ENCODE measurements around the gene NFKB2.
A peak's percentile ranks its signal among the peaks of the same experiment; 100 is the strongest.

NFKB2 gene

DNA sequence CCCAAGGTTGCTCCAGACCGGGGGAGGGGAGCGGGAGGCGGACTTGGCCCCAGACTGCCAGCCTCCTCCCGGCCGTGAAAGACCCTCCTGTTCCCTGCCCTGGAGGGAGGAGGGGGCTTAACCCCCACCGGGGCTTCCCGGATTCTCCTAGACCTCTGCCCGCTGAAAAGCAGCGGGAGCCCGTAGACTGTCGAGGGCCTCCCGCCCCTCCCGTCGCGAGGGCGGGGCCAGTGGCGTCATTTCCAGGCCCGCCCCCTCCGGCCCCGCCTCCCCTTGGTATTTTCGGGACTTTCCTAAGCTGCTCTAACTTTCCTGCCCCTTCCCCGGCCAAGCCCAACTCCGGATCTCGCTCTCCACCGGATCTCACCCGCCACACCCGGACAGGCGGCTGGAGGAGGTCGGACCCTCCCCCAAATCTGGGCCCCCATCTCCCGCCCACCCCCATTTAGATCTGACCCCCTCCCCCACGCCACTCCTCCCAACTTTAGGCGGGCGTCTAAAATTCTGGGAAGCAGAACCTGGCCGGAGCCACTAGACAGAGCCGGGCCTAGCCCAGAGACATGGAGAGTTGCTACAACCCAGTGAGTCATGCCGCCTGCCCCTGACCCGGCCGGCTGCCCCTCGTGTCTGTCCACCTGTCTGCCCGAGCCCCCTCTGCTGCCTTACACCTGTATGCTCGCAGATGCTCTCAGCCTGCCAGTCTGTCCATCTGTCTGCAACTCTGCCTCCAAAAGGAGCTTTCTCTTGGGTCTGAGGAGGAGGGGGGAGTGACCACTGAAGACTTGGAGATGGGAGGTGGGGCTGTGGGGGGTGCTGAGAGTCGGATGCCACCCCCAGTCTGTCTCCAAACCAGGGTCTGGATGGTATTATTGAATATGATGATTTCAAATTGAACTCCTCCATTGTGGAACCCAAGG is at the start of gene NFKB2:
NFKB2 (plus strand) TSS at position 306 of the 917 bp plus-strand sequence; CDS start at position 561, 255 bp downstream.
- peak; percentile 94 for DNase-seq (ENCODE audit: low spot score)
- TF ChIP-seq, protein P1, sequence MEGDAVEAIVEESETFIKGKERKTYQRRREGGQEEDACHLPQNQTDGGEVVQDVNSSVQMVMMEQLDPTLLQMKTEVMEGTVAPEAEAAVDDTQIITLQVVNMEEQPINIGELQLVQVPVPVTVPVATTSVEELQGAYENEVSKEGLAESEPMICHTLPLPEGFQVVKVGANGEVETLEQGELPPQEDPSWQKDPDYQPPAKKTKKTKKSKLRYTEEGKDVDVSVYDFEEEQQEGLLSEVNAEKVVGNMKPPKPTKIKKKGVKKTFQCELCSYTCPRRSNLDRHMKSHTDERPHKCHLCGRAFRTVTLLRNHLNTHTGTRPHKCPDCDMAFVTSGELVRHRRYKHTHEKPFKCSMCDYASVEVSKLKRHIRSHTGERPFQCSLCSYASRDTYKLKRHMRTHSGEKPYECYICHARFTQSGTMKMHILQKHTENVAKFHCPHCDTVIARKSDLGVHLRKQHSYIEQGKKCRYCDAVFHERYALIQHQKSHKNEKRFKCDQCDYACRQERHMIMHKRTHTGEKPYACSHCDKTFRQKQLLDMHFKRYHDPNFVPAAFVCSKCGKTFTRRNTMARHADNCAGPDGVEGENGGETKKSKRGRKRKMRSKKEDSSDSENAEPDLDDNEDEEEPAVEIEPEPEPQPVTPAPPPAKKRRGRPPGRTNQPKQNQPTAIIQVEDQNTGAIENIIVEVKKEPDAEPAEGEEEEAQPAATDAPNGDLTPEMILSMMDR (IDR thresholded peaks at IDR 0.05; ENCODE audit: extremely low read depth, missing control alignments): no peak

DNA sequence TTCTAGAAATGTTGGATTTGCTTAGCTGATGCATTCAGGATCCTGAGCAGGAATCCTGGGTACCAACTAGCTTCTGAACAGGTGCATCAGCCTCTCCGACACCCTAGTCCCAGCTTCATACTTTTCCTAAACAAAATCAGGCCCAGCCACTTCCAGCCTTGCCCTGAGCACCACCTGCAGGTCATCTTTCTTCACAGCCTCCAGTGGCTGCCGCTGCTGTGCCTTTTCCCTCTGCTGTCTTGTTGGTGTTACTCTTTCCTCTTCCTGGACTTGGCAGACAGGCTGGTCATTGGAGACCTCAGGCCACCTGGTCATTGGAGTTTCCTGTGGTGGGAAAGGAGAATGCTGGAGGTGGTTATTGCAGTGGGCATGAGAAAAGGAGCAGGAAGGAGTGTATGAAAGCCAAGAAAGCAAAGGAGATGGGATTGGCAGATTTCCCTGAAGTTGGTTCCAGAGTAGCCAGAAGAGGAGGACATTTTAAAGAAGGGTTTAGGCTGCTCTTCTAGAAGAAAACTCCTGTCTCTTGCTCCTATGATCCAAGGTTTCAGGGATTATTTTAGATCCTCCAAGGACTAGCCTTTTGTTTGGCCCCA is 48.2 kb upstream of the NFKB2 start:
- TF ChIP-seq, protein P1 (IDR thresholded peaks at IDR 0.05; ENCODE audit: extremely low read depth, missing control alignments): peak; percentile 26
- peak; percentile 12 for DNase-seq (ENCODE audit: low spot score)

- peak; percentile 72 for DNase-seq (ENCODE audit: low spot score)
- TF ChIP-seq, protein P1 (IDR thresholded peaks at IDR 0.05; ENCODE audit: extremely low read depth, missing control alignments): peak; percentile 88
These were observed 43.3 kb upstream of the NFKB2 start for GRCh38 chr10:102352066-102352715.

- TF ChIP-seq, protein P1 (IDR thresholded peaks at IDR 0.05; ENCODE audit: extremely low read depth, missing control alignments): no peak
- no peak for DNase-seq (ENCODE audit: low spot score)
These were observed 41.1 kb upstream of the NFKB2 start for GRCh38 chr10:102354451-102354850.

GRCh38 chr10:102358712-102359382 is 36.7 kb upstream of the NFKB2 start:
- no peak for DNase-seq (ENCODE audit: low spot score)
- TF ChIP-seq, protein P1 (IDR thresholded peaks at IDR 0.05; ENCODE audit: extremely low read depth, missing control alignments): no peak

GRCh38 chr10:102367441-102367840 is 28.1 kb upstream of the NFKB2 start:
- TF ChIP-seq, protein P1 (IDR thresholded peaks at IDR 0.05; ENCODE audit: extremely low read depth, missing control alignments): no peak
- DNase-seq (ENCODE audit: low spot score): no peak
